Measurements from ENCODE around the gene CHST8. TPM values are rescaled to one million over a fixed set of nuclear protein-coding genes. Genes with fewer than 3 reads are reported as not detected.

Gene CHST8
- total RNA-seq, 1 experiment from 2014 or later: 33.5 TPM

DNA sequence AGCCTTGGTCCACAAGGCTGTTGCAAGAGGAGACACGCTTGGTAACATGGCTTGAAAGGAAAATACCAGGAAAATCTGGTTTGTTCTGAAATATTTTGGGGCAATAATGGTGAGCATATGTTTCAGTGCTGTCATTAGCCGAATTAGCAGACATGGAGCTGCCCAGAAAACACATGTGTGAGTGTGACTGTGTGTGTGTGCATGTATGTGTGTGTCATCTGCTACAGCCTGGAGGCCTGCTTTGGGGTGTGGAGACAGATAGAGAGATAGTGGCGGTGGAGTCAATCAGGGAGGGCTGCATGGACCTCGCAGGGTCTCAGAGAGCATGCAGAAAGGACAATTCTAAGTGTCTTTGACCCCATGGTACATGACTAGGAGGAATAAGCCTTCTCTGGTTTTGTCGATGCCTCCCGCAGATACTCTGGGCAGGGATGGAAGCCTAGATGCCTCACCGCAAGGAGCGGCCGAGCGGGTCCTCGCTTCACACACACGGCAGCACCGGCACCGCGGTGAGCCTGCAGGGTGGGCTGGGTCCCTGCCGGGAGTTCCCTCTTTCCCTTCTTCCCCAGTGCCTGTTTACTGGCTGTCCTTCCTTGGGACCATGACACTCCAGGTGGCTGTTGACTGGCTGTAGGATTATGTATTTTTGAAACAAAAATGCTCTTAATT lies 178.4 kb downstream of the CHST8 start:
- ChIA-PET CTCF (interaction anchor here (4.2 kb wide), 1 partner anchor 22 kb away, joined by 43 read pairs; no protein-coding TSS in a partner anchor), POLR2A (no interaction called here)
- Mint-ChIP-seq H3K36me3 (peaks cover 21% of the 10 kb centered on the region), H3K4me1 (peaks cover 20% of the 10 kb centered on the region), H3K27me3 (ENCODE audit: low read depth) (no peaks in the 10 kb centered on the region), H3K4me3 (peak overlapping the region; percentile 87), H3K27ac (peak overlapping the region; percentile 92), H3K9me3 (no peaks in the 10 kb centered on the region)
- no peak for DNase-seq (ENCODE audit: low spot score)
- ATAC-seq: no peak
- no peak for TF ChIP-seq ZNF138 (CRISPR knock-in tag; conservative IDR thresholded peaks at IDR 0.05)
- TF ChIP-seq NFYB (CRISPR knock-in tag; conservative IDR thresholded peaks at IDR 0.05; ENCODE audit: low read depth): no peak
- 0 out of 2 replicates have a peak, but pooled peaks have one; percentile 2 for TF ChIP-seq EMX1 (CRISPR knock-in tag; IDR thresholded peaks at IDR 0.05)
- TF ChIP-seq ZNF416 (CRISPR knock-in tag; IDR thresholded peaks at IDR 0.05): no peak
- TF ChIP-seq, protein P1, sequence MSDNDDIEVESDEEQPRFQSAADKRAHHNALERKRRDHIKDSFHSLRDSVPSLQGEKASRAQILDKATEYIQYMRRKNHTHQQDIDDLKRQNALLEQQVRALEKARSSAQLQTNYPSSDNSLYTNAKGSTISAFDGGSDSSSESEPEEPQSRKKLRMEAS (CRISPR knock-in tag; IDR thresholded peaks at IDR 0.05): no peak
- no peak for TF ChIP-seq JAZF1 (CRISPR knock-in tag; IDR thresholded peaks at IDR 0.05)
- TF ChIP-seq SP1 (CRISPR knock-in tag; conservative IDR thresholded peaks at IDR 0.05): no peak

DNA sequence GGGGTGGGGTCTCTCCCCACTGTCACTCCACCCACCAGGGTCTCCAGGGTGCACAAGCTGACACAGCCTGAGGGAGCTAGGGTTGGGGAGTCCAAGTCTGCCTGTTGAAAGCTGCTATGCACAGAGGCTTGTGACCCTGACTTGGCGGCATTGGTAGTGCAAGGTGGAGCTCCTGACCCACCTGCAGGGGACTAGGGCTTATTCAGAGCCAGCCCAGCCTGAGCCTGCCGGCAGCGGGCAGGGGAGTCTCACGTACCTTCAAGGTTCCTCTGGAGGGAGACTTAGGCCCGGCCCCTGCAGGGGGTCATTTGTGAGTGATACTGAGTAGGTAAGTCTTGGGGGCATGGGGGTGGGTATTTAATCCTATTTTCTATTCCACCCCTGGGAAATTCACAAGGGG lies 179.7 kb downstream of the CHST8 start:
- POLR2A ChIA-PET: no interaction called here
- no peak for DNase-seq (ENCODE audit: low spot score)
- Mint-ChIP-seq H3K27ac (peak overlapping the region; percentile 36; the same call in 1 of the 2 replicates), H3K4me1 (peaks cover 20% of the 10 kb centered on the region), H3K4me3 (no peak overlapping the region), H3K9me3 (no peaks in the 10 kb centered on the region), H3K36me3 (peaks cover 26% of the 10 kb centered on the region), H3K27me3 (ENCODE audit: low read depth) (no peaks in the 10 kb centered on the region)
- CTCF ChIA-PET: interaction anchor here (0.9 kb wide), 1 partner anchor 24 kb away, joined by 3 read pairs; no protein-coding TSS in a partner anchor
- TF ChIP-seq, protein P2, sequence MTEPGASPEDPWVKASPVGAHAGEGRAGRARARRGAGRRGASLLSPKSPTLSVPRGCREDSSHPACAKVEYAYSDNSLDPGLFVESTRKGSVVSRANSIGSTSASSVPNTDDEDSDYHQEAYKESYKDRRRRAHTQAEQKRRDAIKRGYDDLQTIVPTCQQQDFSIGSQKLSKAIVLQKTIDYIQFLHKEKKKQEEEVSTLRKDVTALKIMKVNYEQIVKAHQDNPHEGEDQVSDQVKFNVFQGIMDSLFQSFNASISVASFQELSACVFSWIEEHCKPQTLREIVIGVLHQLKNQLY (CRISPR knock-in tag; IDR thresholded peaks at IDR 0.05): no peak
- TF ChIP-seq ZNF219 (CRISPR knock-in tag; IDR thresholded peaks at IDR 0.05; ENCODE audit: borderline replicate concordance): no peak
- no peak for TF ChIP-seq SMAD3 (CRISPR knock-in tag; IDR thresholded peaks at IDR 0.05; ENCODE audit: borderline replicate concordance)
- no peak for TF ChIP-seq SOX15 (CRISPR knock-in tag; IDR thresholded peaks at IDR 0.05)
- TF ChIP-seq, protein P3, sequence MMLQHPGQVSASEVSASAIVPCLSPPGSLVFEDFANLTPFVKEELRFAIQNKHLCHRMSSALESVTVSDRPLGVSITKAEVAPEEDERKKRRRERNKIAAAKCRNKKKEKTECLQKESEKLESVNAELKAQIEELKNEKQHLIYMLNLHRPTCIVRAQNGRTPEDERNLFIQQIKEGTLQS (CRISPR knock-in tag; conservative IDR thresholded peaks at IDR 0.05): no peak
- TF ChIP-seq, protein P4, sequence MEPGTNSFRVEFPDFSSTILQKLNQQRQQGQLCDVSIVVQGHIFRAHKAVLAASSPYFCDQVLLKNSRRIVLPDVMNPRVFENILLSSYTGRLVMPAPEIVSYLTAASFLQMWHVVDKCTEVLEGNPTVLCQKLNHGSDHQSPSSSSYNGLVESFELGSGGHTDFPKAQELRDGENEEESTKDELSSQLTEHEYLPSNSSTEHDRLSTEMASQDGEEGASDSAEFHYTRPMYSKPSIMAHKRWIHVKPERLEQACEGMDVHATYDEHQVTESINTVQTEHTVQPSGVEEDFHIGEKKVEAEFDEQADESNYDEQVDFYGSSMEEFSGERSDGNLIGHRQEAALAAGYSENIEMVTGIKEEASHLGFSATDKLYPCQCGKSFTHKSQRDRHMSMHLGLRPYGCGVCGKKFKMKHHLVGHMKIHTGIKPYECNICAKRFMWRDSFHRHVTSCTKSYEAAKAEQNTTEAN (CRISPR knock-in tag; IDR thresholded peaks at IDR 0.05): no peak
- TF ChIP-seq ZNF263 (CRISPR knock-in tag; IDR thresholded peaks at IDR 0.05; ENCODE audit: low read depth): no peak
- TF ChIP-seq, protein P5, sequence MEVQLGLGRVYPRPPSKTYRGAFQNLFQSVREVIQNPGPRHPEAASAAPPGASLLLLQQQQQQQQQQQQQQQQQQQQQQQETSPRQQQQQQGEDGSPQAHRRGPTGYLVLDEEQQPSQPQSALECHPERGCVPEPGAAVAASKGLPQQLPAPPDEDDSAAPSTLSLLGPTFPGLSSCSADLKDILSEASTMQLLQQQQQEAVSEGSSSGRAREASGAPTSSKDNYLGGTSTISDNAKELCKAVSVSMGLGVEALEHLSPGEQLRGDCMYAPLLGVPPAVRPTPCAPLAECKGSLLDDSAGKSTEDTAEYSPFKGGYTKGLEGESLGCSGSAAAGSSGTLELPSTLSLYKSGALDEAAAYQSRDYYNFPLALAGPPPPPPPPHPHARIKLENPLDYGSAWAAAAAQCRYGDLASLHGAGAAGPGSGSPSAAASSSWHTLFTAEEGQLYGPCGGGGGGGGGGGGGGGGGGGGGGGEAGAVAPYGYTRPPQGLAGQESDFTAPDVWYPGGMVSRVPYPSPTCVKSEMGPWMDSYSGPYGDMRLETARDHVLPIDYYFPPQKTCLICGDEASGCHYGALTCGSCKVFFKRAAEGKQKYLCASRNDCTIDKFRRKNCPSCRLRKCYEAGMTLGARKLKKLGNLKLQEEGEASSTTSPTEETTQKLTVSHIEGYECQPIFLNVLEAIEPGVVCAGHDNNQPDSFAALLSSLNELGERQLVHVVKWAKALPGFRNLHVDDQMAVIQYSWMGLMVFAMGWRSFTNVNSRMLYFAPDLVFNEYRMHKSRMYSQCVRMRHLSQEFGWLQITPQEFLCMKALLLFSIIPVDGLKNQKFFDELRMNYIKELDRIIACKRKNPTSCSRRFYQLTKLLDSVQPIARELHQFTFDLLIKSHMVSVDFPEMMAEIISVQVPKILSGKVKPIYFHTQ (CRISPR knock-in tag; IDR thresholded peaks at IDR 0.05): no peak
- TF ChIP-seq ATF1 (CRISPR knock-in tag; IDR thresholded peaks at IDR 0.05): no peak
- TF ChIP-seq ELF4 (CRISPR knock-in tag; IDR thresholded peaks at IDR 0.05; ENCODE audit: low read depth): no peak
- no peak for TF ChIP-seq TEAD4 (CRISPR knock-in tag; IDR thresholded peaks at IDR 0.05)
- TF ChIP-seq ZNF138 (CRISPR knock-in tag; conservative IDR thresholded peaks at IDR 0.05): no peak
- no peak for ATAC-seq

All from WTC11 (cell line).